Right atrium auricular region (tissue), 2 donors: Measurements from ENCODE around the gene SAMD8. TPM values are rescaled to one million over a fixed set of nuclear protein-coding genes. Genes with fewer than 3 reads are reported as not detected.

Experiments
- DNase-seq: peaks from one replicate; pipeline ENCODE4 v3.0.0-alpha.2; 2019; ENCODE audit warnings: low spot score
- H3K27ac ChIP-seq, 2 donors: fragments of 200-600 bp; sonication (generic); 1 replicate in 1 of 2; 2 replicates in 1 of 2; pipeline ENCODE4 v1.5.1; 2016 to 2019
- H3K27me3 ChIP-seq, 2 donors: fragments of 200-600 bp; sonication (generic); one replicate each; pipeline versions ENCODE4 v1.5.1 to v1.6.0; 2017 to 2019
- H3K36me3 ChIP-seq: fragments of 200-600 bp; sonication (generic); one replicate; pipeline ENCODE4 v1.5.1; 2016
- H3K4me1 ChIP-seq, 2 donors: fragments of 200-600 bp; sonication (generic); one replicate each; pipeline versions ENCODE4 v1.5.1 to v1.6.0; 2017 to 2019
- H3K4me3 ChIP-seq, 2 donors: fragments of 200-600 bp; sonication (generic); 1 replicate in 1 of 2; 2 replicates in 1 of 2; pipeline ENCODE4 v1.5.1; 2017 to 2019; ENCODE audit warnings: mild to moderate bottlenecking in 1 of 2, moderate library complexity in 1 of 2
- H3K9me3 ChIP-seq, 2 donors: fragments of 200-600 bp; sonication (generic); one replicate each; pipeline ENCODE4 v1.5.1; 2019
- CTCF ChIP-seq, 2 donors: fragments of 200-600 bp; sonication (generic); IDR thresholded peaks; one replicate each; pipeline ENCODE4 v1.5.1; 2019; ENCODE audit warnings: antibody characterized with exemption in 2 of 2
- total RNA-seq, 2 donors: library from RNA; depleted of rRNA; stranded (reverse); fragments of >200 nt; gene quantifications; one replicate each; pipeline ENCODE4 v1.1.0, GENCODE V29; 2016

SAMD8 gene
- total RNA-seq, 2 donors from 2014 or later: 24.7 to 26.3 TPM

GRCh38 chr10:75150656-75151055, 39.2 kb downstream of the SAMD8 start:
- Histone ChIP-seq H3K36me3 (peaks cover 23% of the 10 kb centered on the region), H3K9me3 (no peaks in the 10 kb centered on the region)

GRCh38 chr10:75159519-75159918, 48.1 kb downstream of the SAMD8 start:
- H3K27me3 ChIP-seq: no peaks in the 10 kb centered on the region
- peaks cover 0 to 6% of the 10 kb centered on the region in 2 donors for H3K4me1 ChIP-seq
- TF ChIP-seq CTCF (IDR thresholded peaks at IDR 0.05): no peak
- DNase-seq: no peak
- H3K9me3 ChIP-seq: no peaks in the 10 kb centered on the region
- H3K27ac ChIP-seq: no peak overlapping the region
- H3K4me3 ChIP-seq: no peak overlapping the region
- no peaks in the 10 kb centered on the region for H3K36me3 ChIP-seq

More at GRCh38 chr10:75150656-75151055, 39.2 kb downstream of the SAMD8 start:
- H3K4me1 ChIP-seq: no peaks in the 10 kb centered on the region
- no peak for TF ChIP-seq CTCF (IDR thresholded peaks at IDR 0.05)
- no peak overlapping the region for H3K27ac ChIP-seq
- H3K27me3 ChIP-seq: no peaks in the 10 kb centered on the region
- DNase-seq: no peak
- no peak overlapping the region for H3K4me3 ChIP-seq

- H3K27ac ChIP-seq: no peak overlapping the region
- peaks cover 0 to 17% of the 10 kb centered on the region in 2 donors for H3K4me1 ChIP-seq
- peaks cover 11% of the 10 kb centered on the region for H3K36me3 ChIP-seq
Measured at GRCh38 chr10:75165684-75166622, 54.5 kb downstream of the SAMD8 start.

GRCh38 chr10:75166623-75166972, 55.1 kb downstream of the SAMD8 start:
- Histone ChIP-seq H3K9me3 (no peaks in the 10 kb centered on the region), H3K27me3 (no peaks in the 10 kb centered on the region), H3K36me3 (peaks cover 11% of the 10 kb centered on the region), H3K4me3 (no peak overlapping the region), H3K27ac (no peak overlapping the region), H3K4me1 (peaks cover 0 to 17% of the 10 kb centered on the region in 2 donors)
- no peak for TF ChIP-seq CTCF (IDR thresholded peaks at IDR 0.05)
- no peak for DNase-seq

More at GRCh38 chr10:75165684-75166622, 54.5 kb downstream of the SAMD8 start:
- H3K27me3 ChIP-seq: no peaks in the 10 kb centered on the region
- no peak for DNase-seq
- H3K4me3 ChIP-seq: no peak overlapping the region
- no peaks in the 10 kb centered on the region for H3K9me3 ChIP-seq
- no peak for TF ChIP-seq CTCF (IDR thresholded peaks at IDR 0.05)

GRCh38 chr10:75168275-75168674, 56.8 kb downstream of the SAMD8 start:
- no peaks in the 10 kb centered on the region for H3K9me3 ChIP-seq
- no peak for TF ChIP-seq CTCF (IDR thresholded peaks at IDR 0.05)
- H3K36me3 ChIP-seq: peaks cover 11% of the 10 kb centered on the region
- DNase-seq: no peak
- no peaks in the 10 kb centered on the region for H3K27me3 ChIP-seq
- H3K27ac ChIP-seq: peak overlapping the region in 1 of 2 donors; percentile 49
- H3K4me1 ChIP-seq: peaks cover 0 to 17% of the 10 kb centered on the region in 2 donors
- H3K4me3 ChIP-seq: no peak overlapping the region
